C4-2B (cell line): ENCODE data around the gene KLRD1.
"Not testable (repeated sequence)": the region's sequence is repeated elsewhere in the genome, so short reads cannot be mapped to it uniquely, and the experiment has no call there.

Experiments
- CTCF ChIP-seq: fragments of 450-650 bp; conservative IDR thresholded peaks from 2 replicates; pipeline ENCODE4 v1.5.1; 2017; ENCODE audit warnings: mild to moderate bottlenecking
- ZFX ChIP-seq: fragments of 450-650 bp; IDR thresholded peaks from 2 replicates; pipeline ENCODE4 v1.6.1; 2017

DNA sequence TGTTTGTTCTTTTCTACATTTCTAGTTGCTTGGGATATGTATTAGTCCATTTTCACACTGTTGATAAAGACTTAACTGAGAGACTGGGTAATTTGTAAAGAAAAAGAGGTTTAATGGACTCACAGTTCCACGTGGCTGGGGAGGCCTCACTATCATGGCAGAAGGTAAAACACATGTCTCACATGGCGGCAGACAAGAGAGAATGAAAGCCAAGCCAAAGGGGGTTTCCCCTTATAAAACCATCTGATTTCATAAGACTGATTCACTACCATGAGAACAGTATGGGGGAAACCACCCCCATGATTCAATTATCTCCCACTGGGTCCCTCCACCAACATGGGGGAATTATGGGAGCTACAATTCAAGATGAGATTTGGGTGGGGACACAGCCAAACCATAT, 21.0 kb downstream of the KLRD1 start:
- TF ChIP-seq CTCF, ZFX: not testable (repeated sequence)
